ENCODE measurements around the gene NKAIN2.

DNA sequence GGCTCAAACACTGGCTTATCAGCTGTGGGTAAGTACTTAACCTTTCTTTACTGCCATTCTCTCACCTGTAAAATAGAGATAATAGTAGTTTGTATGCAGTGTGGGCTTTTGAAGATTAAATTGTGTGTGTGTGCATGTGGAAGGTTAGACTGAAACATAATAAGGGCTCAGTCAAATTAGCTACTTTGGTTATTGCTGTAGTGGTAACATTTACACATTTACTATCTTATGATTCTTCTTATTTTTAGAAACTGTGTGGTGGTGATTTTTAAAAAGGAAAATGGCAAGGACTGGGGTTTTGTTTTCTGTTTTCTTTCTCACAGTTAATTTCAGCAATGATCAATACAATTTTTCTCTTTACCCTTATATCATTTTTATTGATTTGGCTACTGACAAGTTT is 206.9 kb downstream of the NKAIN2 start:
- TF ChIP-seq YY1 (IDR thresholded peaks at IDR 0.05; ENCODE audit: low read depth), result no peak
- TF ChIP-seq, protein P1, sequence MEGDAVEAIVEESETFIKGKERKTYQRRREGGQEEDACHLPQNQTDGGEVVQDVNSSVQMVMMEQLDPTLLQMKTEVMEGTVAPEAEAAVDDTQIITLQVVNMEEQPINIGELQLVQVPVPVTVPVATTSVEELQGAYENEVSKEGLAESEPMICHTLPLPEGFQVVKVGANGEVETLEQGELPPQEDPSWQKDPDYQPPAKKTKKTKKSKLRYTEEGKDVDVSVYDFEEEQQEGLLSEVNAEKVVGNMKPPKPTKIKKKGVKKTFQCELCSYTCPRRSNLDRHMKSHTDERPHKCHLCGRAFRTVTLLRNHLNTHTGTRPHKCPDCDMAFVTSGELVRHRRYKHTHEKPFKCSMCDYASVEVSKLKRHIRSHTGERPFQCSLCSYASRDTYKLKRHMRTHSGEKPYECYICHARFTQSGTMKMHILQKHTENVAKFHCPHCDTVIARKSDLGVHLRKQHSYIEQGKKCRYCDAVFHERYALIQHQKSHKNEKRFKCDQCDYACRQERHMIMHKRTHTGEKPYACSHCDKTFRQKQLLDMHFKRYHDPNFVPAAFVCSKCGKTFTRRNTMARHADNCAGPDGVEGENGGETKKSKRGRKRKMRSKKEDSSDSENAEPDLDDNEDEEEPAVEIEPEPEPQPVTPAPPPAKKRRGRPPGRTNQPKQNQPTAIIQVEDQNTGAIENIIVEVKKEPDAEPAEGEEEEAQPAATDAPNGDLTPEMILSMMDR (IDR thresholded peaks at IDR 0.05), result no peak
- TF ChIP-seq EZH2phosphoT487 (IDR thresholded peaks at IDR 0.05; ENCODE audit: borderline replicate concordance, low read depth), result no peak
- no peak for TF ChIP-seq FOXM1 (IDR thresholded peaks at IDR 0.05; ENCODE audit: low read depth)
- TF ChIP-seq EP300 (IDR thresholded peaks at IDR 0.05; ENCODE audit: borderline replicate concordance in 1 of 2, low read depth in 1 of 2, low read length in 1 of 2), result no peak
- no peak for TF ChIP-seq FOXJ3 (CRISPR knock-in tag; IDR thresholded peaks at IDR 0.05)

All from SK-N-SH (cell line).